H9 (cell line): Measurements from ENCODE around the gene ASB8. TPM values are rescaled to one million over a fixed set of nuclear protein-coding genes. Genes with fewer than 3 reads are reported as not detected.

ENCODE experiments used
- DNase-seq: peaks from one replicate; pipeline ENCODE4 v3.0.0-alpha.2; 2017
- H2AFZ ChIP-seq: one replicate; pipeline ENCODE4 v1.6.1; 2013; ENCODE audit warnings: mild to moderate bottlenecking, low read length, control low read depth, moderate library complexity
- H2AK5ac ChIP-seq: 2 replicates; pipeline ENCODE4 v1.6.1; 2013; ENCODE audit warnings: low read length, control low read depth, mixed read lengths; ENCODE audit not compliant: insufficient read length
- H2BK120ac ChIP-seq: one replicate; pipeline ENCODE4 v1.6.1; 2013; ENCODE audit warnings: low read depth, mild to moderate bottlenecking, low read length, control low read depth, inconsistent platforms; ENCODE audit not compliant: poor library complexity, severe bottlenecking
- H2BK12ac ChIP-seq: 2 replicates; pipeline ENCODE4 v1.6.1; 2013; ENCODE audit warnings: low read length, control low read depth, mixed read lengths, low read depth; ENCODE audit not compliant: insufficient read length
- H2BK15ac ChIP-seq: 2 replicates; pipeline ENCODE4 v1.6.1; 2013; ENCODE audit warnings: low read depth, low read length, control low read depth
- H2BK20ac ChIP-seq: one replicate; pipeline ENCODE4 v1.6.1; 2013; ENCODE audit warnings: low read depth, mild to moderate bottlenecking, low read length, control low read depth, inconsistent platforms; ENCODE audit not compliant: poor library complexity, severe bottlenecking
- H2BK5ac ChIP-seq: 2 replicates; pipeline ENCODE4 v1.6.1; 2013; ENCODE audit warnings: low read length, control low read depth, mixed read lengths; ENCODE audit not compliant: insufficient read length
- H3K14ac ChIP-seq: 2 replicates; pipeline ENCODE4 v1.6.1; 2013; ENCODE audit warnings: low read length, control low read depth; ENCODE audit not compliant: insufficient read depth
- H3K18ac ChIP-seq: 2 replicates; pipeline ENCODE4 v1.6.1; 2013; ENCODE audit warnings: low read depth, mild to moderate bottlenecking, mixed read lengths, low read length, control low read depth; ENCODE audit not compliant: insufficient read length
- H3K23ac ChIP-seq: 2 replicates; pipeline ENCODE4 v1.6.1; 2013; ENCODE audit warnings: low read length, control low read depth, mixed read lengths, low read depth; ENCODE audit not compliant: insufficient read length
- H3K23me2 ChIP-seq: 2 replicates; pipeline ENCODE4 v1.6.1; 2013; ENCODE audit warnings: low read depth, mild to moderate bottlenecking, mixed read lengths, low read length, control low read depth; ENCODE audit not compliant: insufficient read length, poor library complexity, severe bottlenecking
- H3K27ac ChIP-seq: 2 replicates; pipeline ENCODE4 v1.5.1; 2013; ENCODE audit warnings: low read length, control low read depth, mixed read lengths, low read depth; ENCODE audit not compliant: insufficient read length
- H3K27me3 ChIP-seq: 2 replicates; pipeline ENCODE4 v1.6.1; 2013; ENCODE audit warnings: low read length, control low read depth, inconsistent platforms; ENCODE audit not compliant: insufficient read depth
- H3K4ac ChIP-seq: 2 replicates; pipeline ENCODE4 v1.6.1; 2013; ENCODE audit warnings: low read depth, mild to moderate bottlenecking, control low read depth, inconsistent platforms, low read length, moderate library complexity
- H3K4me1 ChIP-seq: 2 replicates; pipeline ENCODE4 v1.6.1; 2013; ENCODE audit warnings: low read length, control low read depth, inconsistent platforms; ENCODE audit not compliant: insufficient read depth
- H3K4me2 ChIP-seq: 2 replicates; pipeline ENCODE4 v1.6.1; 2013; ENCODE audit warnings: low read length, control low read depth, mixed read lengths; ENCODE audit not compliant: insufficient read length, insufficient read depth
- H3K56ac ChIP-seq: 2 replicates; pipeline ENCODE4 v1.6.1; 2013; ENCODE audit warnings: low read depth, mild to moderate bottlenecking, mixed read lengths, low read length, control low read depth; ENCODE audit not compliant: insufficient read length
- H3K79me1 ChIP-seq: 2 replicates; pipeline ENCODE4 v1.6.1; 2013; ENCODE audit warnings: low read depth, mild to moderate bottlenecking, moderate library complexity, low read length, control low read depth, inconsistent platforms; ENCODE audit not compliant: insufficient read depth, poor library complexity, severe bottlenecking
- H3K79me2 ChIP-seq: 2 replicates; pipeline ENCODE4 v1.6.1; 2013; ENCODE audit warnings: low read length, control low read depth, inconsistent platforms; ENCODE audit not compliant: insufficient read depth
- H3K9ac ChIP-seq: 2 replicates; pipeline ENCODE4 v1.6.1; 2013; ENCODE audit warnings: low read length, control low read depth, mixed read lengths; ENCODE audit not compliant: insufficient read length; ENCODE audit errors: extremely low read depth
- H3K9me3 ChIP-seq: one replicate; pipeline ENCODE4 v1.6.1; 2013; ENCODE audit warnings: low read depth, low read length, inconsistent platforms; ENCODE audit not compliant: control insufficient read depth
- H3T11ph ChIP-seq: one replicate; pipeline ENCODE4 v1.6.1; 2013; ENCODE audit warnings: mild to moderate bottlenecking, low read length, control low read depth, inconsistent platforms
- H4K20me1 ChIP-seq: one replicate; pipeline ENCODE4 v1.6.1; 2013; ENCODE audit not compliant: control insufficient read depth, insufficient read length, insufficient read depth
- H4K5ac ChIP-seq: 2 replicates; pipeline ENCODE4 v1.6.1; 2013; ENCODE audit warnings: low read depth, mild to moderate bottlenecking, mixed read lengths, low read length, control low read depth; ENCODE audit not compliant: insufficient read length
- H4K8ac ChIP-seq: replicated peaks from 2 replicates; pipeline ENCODE4 v1.6.1; 2013; ENCODE audit warnings: low read length, control low read depth, mixed read lengths, low read depth; ENCODE audit not compliant: insufficient read length
- H4K91ac ChIP-seq: 2 replicates; pipeline ENCODE4 v1.6.1; 2013; ENCODE audit warnings: low read depth, mild to moderate bottlenecking, moderate library complexity, mixed read lengths, low read length, control low read depth; ENCODE audit not compliant: insufficient read length
- H3K27ac Mint-ChIP-seq, 3 experiments: 2 replicates in 2 of 3; 3 replicates in 1 of 3; pipeline ENCODE4 v1.8.0; 2020 to 2021; ENCODE audit warnings: mixed read lengths in 3 of 3, mild to moderate bottlenecking in 1 of 3, moderate library complexity in 1 of 3
- H3K27me3 Mint-ChIP-seq: 2 replicates; pipeline ENCODE4 v1.8.0; 2021; ENCODE audit warnings: low read depth, mild to moderate bottlenecking, moderate library complexity, mixed read lengths
- H3K36me3 Mint-ChIP-seq, 3 experiments: 2 replicates in 2 of 3; 3 replicates in 1 of 3; pipeline ENCODE4 v1.8.0; 2020 to 2021; ENCODE audit warnings: low read depth in 3 of 3, mixed read lengths in 3 of 3; ENCODE audit not compliant: insufficient read depth in 1 of 3
- H3K4me1 Mint-ChIP-seq, 2 experiments: 2 replicates each; pipeline ENCODE4 v1.8.0; 2020; ENCODE audit warnings: mixed read lengths in 2 of 2
- H3K4me3 Mint-ChIP-seq, 2 experiments: 2 replicates in 1 of 2; 3 replicates in 1 of 2; pipeline ENCODE4 v1.8.0; 2020 to 2021; ENCODE audit warnings: mild to moderate bottlenecking in 2 of 2, mixed read lengths in 2 of 2, moderate library complexity in 1 of 2
- H3K9me3 Mint-ChIP-seq, 2 experiments: 2 replicates in 1 of 2; 3 replicates in 1 of 2; pipeline ENCODE4 v1.8.0; 2020; ENCODE audit warnings: mild to moderate bottlenecking in 2 of 2, mixed read lengths in 2 of 2, moderate library complexity in 1 of 2
- WGBS: extraction: QIAGEN DNeasy Blood & Tissue Kit; methylation state at CpG from one replicate; pipeline ENCODE4 v1.1.7; 2013; ENCODE audit warnings: missing lambda C conversion rate, low lambda C conversion rate, mixed read lengths; ENCODE audit not compliant: insufficient read length; ENCODE audit errors: extremely low coverage; 5-methylcytosine and 5-hydroxymethylcytosine counted together
- total RNA-seq: library from RNA; stranded (reverse); gene quantifications from 2 replicates; pipeline ENCODE4 v1.2.1, GENCODE V29; 2021
- TF ChIP-seq, protein P1 (sequence below): fragments of 200-600 bp; sonication (generic); conservative IDR thresholded peaks from 3 replicates; pipeline ENCODE4 v1.8.0; 2021; ENCODE audit warnings: antibody characterized with exemption, mild to moderate bottlenecking

ASB8 gene
- total RNA-seq, 1 experiment from 2014 or later: 10.9 TPM

DNA sequence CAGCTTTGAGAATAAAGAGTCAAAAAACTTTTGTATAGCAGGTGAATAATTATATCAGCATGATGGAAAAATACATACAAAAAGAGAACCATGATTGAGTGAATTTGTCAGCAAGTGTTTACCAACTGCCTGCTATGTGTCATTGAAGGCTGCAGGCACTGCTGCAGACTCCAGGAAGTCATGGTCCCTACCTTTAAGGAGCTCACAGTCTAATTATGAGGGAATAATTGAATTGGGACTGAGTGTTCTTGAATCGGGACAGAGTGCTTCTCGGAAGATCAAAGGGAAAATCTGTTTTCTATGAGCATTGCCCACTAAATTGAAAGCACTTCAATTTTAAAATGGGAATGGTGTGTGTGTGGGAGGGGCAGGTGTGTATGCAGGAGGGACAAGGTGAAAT lies 36.3 kb upstream of the ASB8 start:
- Histone ChIP-seq H3K23ac (no peak overlapping the region), H2AK5ac (no peak overlapping the region), H3K27me3 (no peaks in the 10 kb centered on the region), H3K4me2 (no peak overlapping the region), H2BK12ac (no peak overlapping the region), H3K4ac (no peak overlapping the region), H3K27ac (no peak overlapping the region), H4K20me1 (no peaks in the 10 kb centered on the region), H3K56ac (no peak overlapping the region), H2BK120ac (no peak overlapping the region), H2BK15ac (no peak overlapping the region), H3K9me3 (no peaks in the 10 kb centered on the region), H3K18ac (no peak overlapping the region), H2BK20ac (no peak overlapping the region), H2AFZ (no peak overlapping the region), H3K23me2 (peaks cover 4% of the 10 kb centered on the region), H2BK5ac (no peak overlapping the region), H4K8ac (no peak overlapping the region), H3K79me2 (no peaks in the 10 kb centered on the region), H3K4me1 (no peaks in the 10 kb centered on the region), H3K9ac (no peak overlapping the region), H4K91ac (no peak overlapping the region), H4K5ac (no peak overlapping the region), H3T11ph (no peak overlapping the region), H3K79me1 (no peaks in the 10 kb centered on the region), H3K14ac (no peak overlapping the region)
- peaks cover 73% of the 10 kb centered on the region for H3K27me3 Mint-ChIP-seq
- TF ChIP-seq, protein P1, sequence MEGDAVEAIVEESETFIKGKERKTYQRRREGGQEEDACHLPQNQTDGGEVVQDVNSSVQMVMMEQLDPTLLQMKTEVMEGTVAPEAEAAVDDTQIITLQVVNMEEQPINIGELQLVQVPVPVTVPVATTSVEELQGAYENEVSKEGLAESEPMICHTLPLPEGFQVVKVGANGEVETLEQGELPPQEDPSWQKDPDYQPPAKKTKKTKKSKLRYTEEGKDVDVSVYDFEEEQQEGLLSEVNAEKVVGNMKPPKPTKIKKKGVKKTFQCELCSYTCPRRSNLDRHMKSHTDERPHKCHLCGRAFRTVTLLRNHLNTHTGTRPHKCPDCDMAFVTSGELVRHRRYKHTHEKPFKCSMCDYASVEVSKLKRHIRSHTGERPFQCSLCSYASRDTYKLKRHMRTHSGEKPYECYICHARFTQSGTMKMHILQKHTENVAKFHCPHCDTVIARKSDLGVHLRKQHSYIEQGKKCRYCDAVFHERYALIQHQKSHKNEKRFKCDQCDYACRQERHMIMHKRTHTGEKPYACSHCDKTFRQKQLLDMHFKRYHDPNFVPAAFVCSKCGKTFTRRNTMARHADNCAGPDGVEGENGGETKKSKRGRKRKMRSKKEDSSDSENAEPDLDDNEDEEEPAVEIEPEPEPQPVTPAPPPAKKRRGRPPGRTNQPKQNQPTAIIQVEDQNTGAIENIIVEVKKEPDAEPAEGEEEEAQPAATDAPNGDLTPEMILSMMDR: no peak
- peaks cover 7 to 9% of the 10 kb centered on the region in 2 experiments; a peak in 3 of 4 replicates for H3K4me1 Mint-ChIP-seq
- WGBS: no CpG with 5 or more reads among the region's 2 CpGs
- DNase-seq: no peak
- H3K9me3 Mint-ChIP-seq: no peaks in the 10 kb centered on the region
- H3K4me3 Mint-ChIP-seq: no peak overlapping the region
- no peak overlapping the region for H3K27ac Mint-ChIP-seq
- H3K36me3 Mint-ChIP-seq: no peaks in the 10 kb centered on the region
